ENCODE data around the gene TAF6L. TPM values are rescaled to one million over a fixed set of nuclear protein-coding genes. Genes with fewer than 3 reads are reported as not detected.

Gene TAF6L
- total RNA-seq, 1 donor from 2014 or later = 28.9 TPM

DNA sequence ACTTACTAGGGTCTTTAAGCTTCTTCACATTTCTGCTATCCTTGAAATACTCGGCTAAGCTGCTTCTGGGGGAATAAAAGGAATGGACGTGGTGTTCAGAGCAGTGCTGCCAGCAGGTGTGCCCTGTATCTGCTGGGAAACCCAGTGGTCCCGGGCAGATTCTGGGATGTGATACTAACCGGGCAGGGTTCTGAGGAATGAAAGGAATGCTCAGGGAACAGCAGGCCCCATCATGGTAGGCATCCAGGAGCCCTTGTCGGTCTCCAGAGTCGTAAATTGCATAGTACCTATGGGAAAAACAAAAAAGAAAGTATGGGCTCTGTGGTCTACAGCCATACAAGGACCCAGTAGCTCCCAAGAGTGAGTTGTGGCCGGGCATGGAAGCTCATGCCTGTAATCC is 25.1 kb downstream of the TAF6L start:
- Histone ChIP-seq H3K4me1 (no peaks in the 10 kb centered on the region), H3K4me3 (no peak overlapping the region), H3F3A (ENCODE audit: low read depth) (peaks cover 18% of the 10 kb centered on the region), H3K9ac (no peak overlapping the region), H3K27ac (no peak overlapping the region), H3K9me3 (ENCODE audit: low read depth) (no peaks in the 10 kb centered on the region), H3K4me2 (no peak overlapping the region), H3K36me3 (peaks cover 6% of the 10 kb centered on the region), H3K27me3 (no peaks in the 10 kb centered on the region), H4K20me1 (ENCODE audit: low read depth) (peaks cover 5% of the 10 kb centered on the region), H2AFZ (replicated peaks) (no peak overlapping the region), H3K79me2 (ENCODE audit: low read depth) (peaks cover 5% of the 10 kb centered on the region)
- Mint-ChIP-seq H3K4me3 (no peak overlapping the region), H3K9me3 (no peaks in the 10 kb centered on the region), H3K36me3 (peaks cover 40% of the 10 kb centered on the region), H3K4me1 (peaks cover 9% of the 10 kb centered on the region), H3K27me3 (ENCODE audit: insufficient read depth, low read depth) (peaks cover 6% of the 10 kb centered on the region), H3K27ac (no peak overlapping the region)
- no peak for DNase-seq (ENCODE audit: low spot score)
- no peak for TF ChIP-seq EZH2 (IDR thresholded peaks at IDR 0.05)
- TF ChIP-seq, protein P1, sequence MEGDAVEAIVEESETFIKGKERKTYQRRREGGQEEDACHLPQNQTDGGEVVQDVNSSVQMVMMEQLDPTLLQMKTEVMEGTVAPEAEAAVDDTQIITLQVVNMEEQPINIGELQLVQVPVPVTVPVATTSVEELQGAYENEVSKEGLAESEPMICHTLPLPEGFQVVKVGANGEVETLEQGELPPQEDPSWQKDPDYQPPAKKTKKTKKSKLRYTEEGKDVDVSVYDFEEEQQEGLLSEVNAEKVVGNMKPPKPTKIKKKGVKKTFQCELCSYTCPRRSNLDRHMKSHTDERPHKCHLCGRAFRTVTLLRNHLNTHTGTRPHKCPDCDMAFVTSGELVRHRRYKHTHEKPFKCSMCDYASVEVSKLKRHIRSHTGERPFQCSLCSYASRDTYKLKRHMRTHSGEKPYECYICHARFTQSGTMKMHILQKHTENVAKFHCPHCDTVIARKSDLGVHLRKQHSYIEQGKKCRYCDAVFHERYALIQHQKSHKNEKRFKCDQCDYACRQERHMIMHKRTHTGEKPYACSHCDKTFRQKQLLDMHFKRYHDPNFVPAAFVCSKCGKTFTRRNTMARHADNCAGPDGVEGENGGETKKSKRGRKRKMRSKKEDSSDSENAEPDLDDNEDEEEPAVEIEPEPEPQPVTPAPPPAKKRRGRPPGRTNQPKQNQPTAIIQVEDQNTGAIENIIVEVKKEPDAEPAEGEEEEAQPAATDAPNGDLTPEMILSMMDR (IDR thresholded peaks at IDR 0.05) = no peak

DNA sequence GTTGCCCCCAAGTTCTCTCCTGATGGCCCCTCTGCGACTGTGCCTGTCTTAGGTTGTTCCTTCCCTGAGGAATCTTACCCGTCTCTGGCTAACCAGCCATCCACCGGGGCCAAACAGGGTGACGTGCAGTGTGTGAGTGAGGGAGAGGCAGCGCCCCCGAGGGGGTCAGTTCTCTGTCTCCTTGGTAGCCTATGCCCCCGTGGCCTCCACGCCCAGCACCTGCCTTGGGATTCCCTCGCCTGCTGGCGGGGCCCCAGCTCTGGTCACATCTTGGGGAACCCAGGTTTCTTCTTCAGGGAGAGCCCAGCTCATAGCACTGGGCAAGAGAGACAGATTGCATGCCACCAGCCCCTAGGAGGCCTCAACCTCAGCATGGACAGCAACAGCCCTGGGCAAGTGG is 28.3 kb downstream of the TAF6L start:
- peaks cover 13% of the 10 kb centered on the region for H3K79me2 ChIP-seq (ENCODE audit: low read depth)
- H3K27ac ChIP-seq = no peak overlapping the region
- H3K9ac ChIP-seq = no peak overlapping the region
- H2AFZ ChIP-seq (replicated peaks) = no peak overlapping the region
- no peak for DNase-seq (ENCODE audit: low spot score)
- TF ChIP-seq EZH2 (IDR thresholded peaks at IDR 0.05) = no peak
- TF ChIP-seq EZH2phosphoT487 (IDR thresholded peaks at IDR 0.05) = no peak
- TF ChIP-seq, protein P1 (IDR thresholded peaks at IDR 0.05) = no peak
- Mint-ChIP-seq H3K4me3 (no peak overlapping the region), H3K4me1 (peaks cover 12% of the 10 kb centered on the region), H3K36me3 (peaks cover 54% of the 10 kb centered on the region), H3K27ac (no peak overlapping the region), H3K9me3 (no peaks in the 10 kb centered on the region), H3K27me3 (ENCODE audit: insufficient read depth, low read depth) (peaks cover 2% of the 10 kb centered on the region)
- peaks cover 4% of the 10 kb centered on the region for H3K36me3 ChIP-seq
- no peak overlapping the region for H3K4me3 ChIP-seq
- H3K4me2 ChIP-seq = no peak overlapping the region
- H4K20me1 ChIP-seq (ENCODE audit: low read depth) = peaks cover 17% of the 10 kb centered on the region
- H3F3A ChIP-seq (ENCODE audit: low read depth) = no peaks in the 10 kb centered on the region
- no peaks in the 10 kb centered on the region for H3K9me3 ChIP-seq (ENCODE audit: low read depth)
- no peaks in the 10 kb centered on the region for H3K27me3 ChIP-seq
- H3K4me1 ChIP-seq = no peaks in the 10 kb centered on the region

DNA sequence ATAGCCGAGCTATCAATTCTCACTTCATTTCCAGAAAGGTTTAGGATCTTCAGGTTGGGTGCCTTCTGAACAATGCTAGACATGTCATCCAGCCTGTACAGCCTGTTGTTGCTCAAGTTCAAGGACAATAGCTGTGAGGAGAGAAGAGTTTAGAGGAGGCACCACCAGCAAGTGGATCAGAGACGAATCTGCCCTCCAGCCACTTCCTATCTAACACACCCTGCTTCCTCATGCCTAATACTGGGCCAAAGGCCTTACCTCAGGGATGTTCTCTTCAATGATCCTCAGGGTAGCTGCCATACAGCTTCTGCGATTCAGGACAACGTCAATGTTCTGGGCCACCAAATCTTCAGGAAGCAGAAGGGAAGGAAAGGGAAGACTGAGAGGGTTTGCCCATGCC is 29.9 kb downstream of the TAF6L start:
- no peak overlapping the region for H3K27ac Mint-ChIP-seq
- Histone ChIP-seq H3K27me3 (no peaks in the 10 kb centered on the region), H3K79me2 (ENCODE audit: low read depth) (peaks cover 20% of the 10 kb centered on the region), H3F3A (ENCODE audit: low read depth) (peaks cover 6% of the 10 kb centered on the region), H3K9ac (no peak overlapping the region), H3K9me3 (ENCODE audit: low read depth) (no peaks in the 10 kb centered on the region), H3K36me3 (no peaks in the 10 kb centered on the region), H2AFZ (replicated peaks) (no peak overlapping the region), H3K4me2 (no peak overlapping the region), H3K4me1 (peaks cover 4% of the 10 kb centered on the region), H3K4me3 (no peak overlapping the region), H3K27ac (no peak overlapping the region), H4K20me1 (ENCODE audit: low read depth) (peaks cover 20% of the 10 kb centered on the region)
- no peak for DNase-seq (ENCODE audit: low spot score)
- peaks cover 4% of the 10 kb centered on the region for H3K27me3 Mint-ChIP-seq (ENCODE audit: insufficient read depth, low read depth)
- no peak overlapping the region for H3K4me3 Mint-ChIP-seq
- peaks cover 17% of the 10 kb centered on the region for H3K4me1 Mint-ChIP-seq
- TF ChIP-seq EZH2phosphoT487 (IDR thresholded peaks at IDR 0.05) = no peak
- TF ChIP-seq, protein P1 (IDR thresholded peaks at IDR 0.05) = no peak
- TF ChIP-seq EZH2 (IDR thresholded peaks at IDR 0.05) = no peak
- H3K9me3 Mint-ChIP-seq = no peaks in the 10 kb centered on the region
- H3K36me3 Mint-ChIP-seq = peaks cover 42% of the 10 kb centered on the region
